Activated CD4-positive, alpha-beta T cell treated with anti-CD3 and anti-CD28 coated beads, Interleukin-2, amount 50 U/mL, for 4 hours (primary cell): ENCODE results near the gene CAVIN3.
"Not testable (repeated sequence)": the region's sequence is repeated elsewhere in the genome, so short reads cannot be mapped to it uniquely, and the experiment has no call there.

Experiments used
- DNase-seq, 2 experiments: peaks; one replicate each; pipeline ENCODE4 v3.0.0-alpha.2; 2020

Gene CAVIN3

GRCh38 chr11:6323291-6323905 lies 3.1 kb upstream of the CAVIN3 start:
- no peak for DNase-seq

GRCh38 chr11:6321961-6322362 lies 1.7 kb upstream of the CAVIN3 start:
- no peak for DNase-seq

DNA sequence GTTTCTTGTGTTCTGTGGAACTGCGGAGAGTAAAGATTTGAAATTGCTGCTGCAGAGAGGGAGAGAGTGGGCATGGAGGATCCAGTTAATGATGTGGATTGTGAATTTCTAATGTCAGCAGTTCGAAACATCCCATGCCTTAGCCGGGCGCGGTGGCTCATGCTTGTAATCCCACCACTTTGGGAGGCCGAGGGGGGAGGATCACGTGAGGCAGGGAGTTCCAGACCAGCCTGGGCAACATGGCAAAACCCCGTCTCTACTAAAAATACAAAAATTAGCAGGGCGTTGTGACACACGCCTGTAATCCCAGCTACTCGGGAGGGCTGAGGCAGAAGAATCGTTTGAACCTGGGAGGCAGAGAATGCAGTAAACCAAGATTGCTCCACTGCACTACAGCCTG lies 1.1 kb upstream of the CAVIN3 start:
- DNase-seq, result no peak

GRCh38 chr11:6319704-6320410 lies 444 bp downstream of the CAVIN3 start:
- no peak for DNase-seq

DNA sequence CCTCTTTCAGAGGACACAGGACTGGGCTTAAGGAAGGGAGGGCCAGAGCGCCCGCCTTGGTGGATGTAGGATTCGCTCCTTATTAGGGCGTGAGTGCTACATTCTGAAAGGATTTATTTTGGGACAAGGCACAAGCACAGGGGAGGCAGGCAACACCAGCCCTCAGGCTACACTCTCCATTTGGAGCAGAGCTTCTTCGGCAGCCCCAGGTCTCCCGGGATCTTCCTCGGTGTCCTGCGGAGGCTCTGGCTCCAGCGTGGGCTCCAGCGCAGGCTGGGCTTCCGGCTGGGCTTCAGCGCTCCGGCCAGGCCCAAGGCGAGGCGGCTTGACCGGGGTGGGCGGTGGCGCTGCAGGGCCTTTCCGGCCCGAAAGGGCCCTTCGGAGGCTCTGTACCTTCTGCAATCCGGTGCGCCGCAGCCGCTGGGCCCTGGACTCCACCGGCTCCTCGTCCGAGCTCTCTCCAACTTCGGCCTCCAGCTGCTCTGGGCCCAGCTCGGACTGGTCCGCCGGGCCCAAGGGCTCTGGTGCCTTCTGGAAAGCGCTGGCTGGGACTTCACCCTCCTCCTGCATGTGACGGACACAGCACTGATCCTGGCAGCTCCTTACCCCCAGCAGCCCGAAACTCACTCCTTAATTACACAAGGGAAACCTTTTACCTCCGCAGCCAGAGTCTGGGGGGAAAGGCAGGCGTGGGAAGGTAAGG lies 1.1 kb downstream of the CAVIN3 start:
- no peak for DNase-seq

DNA sequence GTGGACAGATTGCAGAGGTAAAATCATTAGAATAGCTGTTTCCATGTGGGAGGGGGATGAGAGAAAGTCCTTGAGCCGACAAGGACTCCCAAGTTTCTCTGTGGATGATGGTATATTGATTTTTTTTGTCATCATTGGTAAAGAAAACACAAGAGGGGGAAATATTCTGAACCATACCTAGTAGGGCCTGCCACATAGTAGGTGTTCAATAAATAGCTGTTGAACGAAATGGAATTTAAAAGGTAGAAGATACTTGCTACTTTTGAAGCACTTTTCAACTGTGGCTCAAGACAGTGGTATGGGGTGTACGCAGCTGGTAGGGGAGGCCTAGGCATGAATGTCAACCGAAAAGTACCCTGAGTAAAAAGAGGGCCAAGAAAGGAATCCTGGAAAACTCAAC lies 2.1 kb downstream of the CAVIN3 start:
- no peak for DNase-seq

- no peak for DNase-seq
Measured at GRCh38 chr11:6315811-6316425, 4.4 kb downstream of the CAVIN3 start.

DNA sequence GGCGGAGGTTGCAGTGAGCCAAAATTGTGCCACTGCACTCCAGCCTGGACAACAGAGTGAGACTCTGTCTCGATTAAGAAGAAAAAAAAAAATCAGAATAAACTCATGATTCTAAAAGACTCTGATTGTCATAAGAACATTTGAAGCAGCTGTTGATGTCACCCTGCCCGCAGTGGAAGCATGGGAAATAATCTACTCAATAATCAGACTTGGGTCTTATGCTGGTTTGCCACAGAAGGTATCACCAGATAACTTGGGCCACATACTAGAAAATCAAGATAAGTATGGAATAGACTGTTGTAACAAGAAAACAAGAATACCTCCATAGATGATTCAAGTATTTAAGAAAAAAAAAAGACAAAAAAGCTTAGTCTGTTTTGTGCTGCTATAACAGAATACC lies 8.2 kb downstream of the CAVIN3 start:
- DNase-seq, result no peak

GRCh38 chr11:6307876-6308275 lies 12.4 kb downstream of the CAVIN3 start:
- no peak for DNase-seq

GRCh38 chr11:6305297-6305696 lies 15.0 kb downstream of the CAVIN3 start:
- no peak for DNase-seq

GRCh38 chr11:6303661-6304060 lies 16.6 kb downstream of the CAVIN3 start:
- no peak for DNase-seq

DNA sequence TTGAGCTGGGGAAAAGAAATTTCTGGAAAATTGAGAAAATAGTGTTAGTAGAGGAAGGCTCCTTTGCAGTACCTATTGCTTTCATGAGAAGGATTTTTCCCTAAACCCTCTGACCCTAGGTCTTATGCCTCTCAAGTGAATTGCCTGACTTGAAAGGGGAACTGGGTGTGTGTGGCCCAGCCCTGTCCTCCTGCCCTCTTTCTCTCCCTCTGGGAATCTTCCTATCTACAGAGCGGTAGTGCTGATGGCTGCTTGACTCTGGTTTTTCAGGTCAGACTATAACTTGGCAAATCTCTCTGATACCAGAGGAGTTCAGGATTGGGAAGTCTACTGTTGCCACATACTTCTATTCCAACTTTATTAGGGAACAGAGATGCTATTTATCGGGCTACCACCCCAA lies 19.2 kb downstream of the CAVIN3 start:
- no peak for DNase-seq

DNA sequence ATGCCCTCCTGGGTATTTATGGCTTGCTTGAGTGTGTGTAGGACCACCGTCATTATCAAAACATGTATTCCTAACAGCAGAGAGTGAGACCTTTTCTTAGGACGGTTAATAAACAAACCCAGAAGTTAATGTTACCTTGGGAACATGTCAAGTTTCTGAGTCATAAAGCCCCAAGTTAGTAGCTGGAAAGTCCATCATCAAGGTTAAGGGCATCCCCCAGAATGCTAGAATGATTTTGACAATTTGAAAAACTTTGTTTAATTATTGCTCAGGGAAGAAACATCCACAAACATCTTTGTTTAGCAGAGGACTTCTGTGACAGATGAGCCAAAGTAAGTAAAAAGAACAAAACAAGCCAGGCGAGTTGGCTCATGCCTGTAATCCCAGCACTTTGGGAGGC lies 20.0 kb downstream of the CAVIN3 start:
- no peak for DNase-seq

GRCh38 chr11:6298605-6299004 lies 21.7 kb downstream of the CAVIN3 start:
- no peak for DNase-seq

GRCh38 chr11:6297831-6298230 lies 22.5 kb downstream of the CAVIN3 start:
- no peak for DNase-seq

DNA sequence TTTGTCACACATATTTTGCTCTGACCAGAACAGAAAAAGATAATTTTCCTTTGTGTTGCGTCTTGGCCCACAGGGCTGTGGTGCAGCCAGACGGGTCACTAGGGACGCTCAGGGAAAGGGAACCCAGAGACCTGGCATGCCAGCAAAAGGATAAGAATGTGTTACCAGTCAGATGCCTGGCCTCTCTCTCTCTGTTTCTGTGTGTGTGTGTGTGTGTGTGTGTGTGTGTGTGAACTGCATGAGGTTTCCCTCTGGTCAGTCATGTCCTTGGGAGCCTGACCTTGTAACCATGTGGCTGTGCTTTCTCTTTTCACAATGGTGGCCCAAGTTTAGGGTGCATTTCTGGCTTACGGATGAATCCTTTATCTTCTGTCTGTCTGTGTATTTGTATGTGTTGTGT lies 35.3 kb downstream of the CAVIN3 start:
- no peak for DNase-seq

GRCh38 chr11:6284250-6284649 lies 36.1 kb downstream of the CAVIN3 start:
- no peak for DNase-seq

GRCh38 chr11:6283453-6284023 lies 36.8 kb downstream of the CAVIN3 start:
- DNase-seq, result no peak

DNA sequence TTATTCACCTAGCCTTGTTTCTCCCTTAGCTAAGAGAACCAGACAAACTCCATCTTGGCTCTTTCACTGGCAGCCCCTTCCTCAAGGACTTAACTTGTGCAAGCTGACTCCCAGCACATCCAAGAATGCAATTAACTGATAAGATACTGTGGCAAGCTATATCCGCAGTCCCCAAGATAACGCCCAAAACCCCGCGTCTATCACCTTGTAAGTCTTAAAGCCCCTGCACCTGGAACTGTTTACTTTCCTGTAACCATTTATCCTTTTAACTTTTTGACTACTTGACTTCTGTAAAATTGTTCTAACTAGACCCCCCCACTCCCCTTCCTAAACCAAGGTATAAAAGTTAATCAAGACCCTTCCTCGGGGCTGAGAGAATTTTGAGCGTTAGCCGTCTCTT lies 39.5 kb downstream of the CAVIN3 start:
- not testable (repeated sequence) for DNase-seq

DNA sequence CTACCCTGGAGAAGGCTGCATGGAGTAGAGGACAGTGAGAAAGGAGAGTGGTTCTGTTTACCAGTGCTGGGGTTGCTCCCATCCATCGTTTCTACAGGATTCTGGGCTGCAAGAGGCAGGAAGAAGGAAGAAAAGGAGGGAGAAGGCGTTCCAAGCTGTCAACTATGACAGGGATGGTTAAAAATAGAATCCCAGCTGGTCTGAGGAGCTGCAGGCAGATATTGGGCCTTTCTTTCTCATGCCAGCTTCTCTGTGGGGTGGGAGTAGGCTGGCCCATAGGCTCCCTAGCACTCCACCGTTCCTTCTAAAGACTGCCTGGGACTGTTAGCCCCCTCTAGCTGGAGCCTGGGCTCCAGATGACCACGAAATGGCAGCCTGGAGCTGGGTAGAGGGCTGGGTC lies 47.1 kb downstream of the CAVIN3 start:
- no peak for DNase-seq

GRCh38 chr11:6271598-6271997 lies 48.7 kb downstream of the CAVIN3 start:
- no peak for DNase-seq

GRCh38 chr11:6270584-6271246 lies 49.6 kb downstream of the CAVIN3 start:
- DNase-seq, result no peak

DNA sequence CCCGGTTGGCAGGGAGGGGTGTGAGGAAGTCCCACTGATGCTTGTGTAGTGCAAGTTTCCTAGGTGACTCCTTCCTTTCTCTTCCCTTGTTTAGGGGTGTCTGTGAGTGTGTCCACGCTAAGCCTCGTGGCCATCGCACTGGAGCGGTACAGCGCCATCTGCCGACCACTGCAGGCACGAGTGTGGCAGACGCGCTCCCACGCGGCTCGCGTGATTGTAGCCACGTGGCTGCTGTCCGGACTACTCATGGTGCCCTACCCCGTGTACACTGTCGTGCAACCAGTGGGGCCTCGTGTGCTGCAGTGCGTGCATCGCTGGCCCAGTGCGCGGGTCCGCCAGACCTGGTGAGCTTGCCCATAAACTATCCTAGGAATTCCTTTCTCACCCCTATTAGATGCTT lies 50.3 kb downstream of the CAVIN3 start:
- no peak for DNase-seq
